ENCODE measurements around the gene EID3. TPM values are rescaled to one million over a fixed set of nuclear protein-coding genes. Genes with fewer than 3 reads are reported as not detected.

The EID3 gene
- total and polyA plus RNA-seq, 9 of the 15 experiments (the other 6 are each of a cell fraction or from before 2014, with no cell fraction given), result 0.07 to 3.5 (median 0.42) TPM

- BruUV-seq (replicated peaks), result no TSS peak
- H4K20me1 ChIP-seq (replicated peaks; ENCODE audit: control insufficient read depth, insufficient read depth, low read length), result no peaks in the 10 kb centered on the region
- CTCF ChIA-PET (ENCODE audit: low intra/inter-chr PET ratio), result interaction anchor here (0.6 kb wide), 1 partner anchor 128 kb away, joined by 3 read pairs; no protein-coding TSS in a partner anchor
Observed at GRCh38 chr12:104334581-104334980, 31.0 kb downstream of the EID3 start.

More at GRCh38 chr12:104334581-104334980, 31.0 kb downstream of the EID3 start:
- DNase-seq (ENCODE audit: extremely low read depth in 1 of 4, low spot score in 3 of 4), result no peak
- Histone ChIP-seq H2AFZ (ENCODE audit: low read depth, low read length) (no peak overlapping the region), H3K4me2 (ENCODE audit: insufficient read depth, low read length) (no peak overlapping the region), H3K27ac (ENCODE audit: extremely low read depth, low read depth, low read length) (no peak overlapping the region), H3K4me3 (no peak overlapping the region), H3K79me2 (ENCODE audit: control insufficient read depth, insufficient read depth, low read length) (no peaks in the 10 kb centered on the region), H3K4me1 (replicated peaks in 1 of 2; ENCODE audit: control insufficient read depth in 2 of 2, insufficient read depth in 2 of 2, low read length in 2 of 2) (no peaks in the 10 kb centered on the region), H3K9me1 (ENCODE audit: control insufficient read depth, insufficient read depth, low read length) (no peaks in the 10 kb centered on the region), H3K36me3 (ENCODE audit: control insufficient read depth, insufficient read depth, low read length) (peaks cover 81% of the 10 kb centered on the region), H3K9me3 (replicated peaks; ENCODE audit: control insufficient read depth, insufficient read depth, low read depth, low read length) (no peaks in the 10 kb centered on the region), H3K27me3 (ENCODE audit: control insufficient read depth in 2 of 2, insufficient read depth in 2 of 2, low read length in 2 of 2) (no peaks in the 10 kb centered on the region), H3K9ac (ENCODE audit: insufficient read depth in 1 of 2, low read depth in 2 of 2, low read length in 2 of 2) (no peak overlapping the region)
- POLR2A ChIA-PET, result interaction anchor here (0.6 kb wide), 1 partner anchor 29 kb away, joined by 3 read pairs; no protein-coding TSS in a partner anchor
- intact Hi-C loops (cut with micrococcal nuclease), result no loop called here
- no peak for ATAC-seq
- no peak for FAIRE-seq
- 95% methylated on average over 8 of the region's 8 CpGs for WGBS (ENCODE audit: insufficient coverage, low coverage, missing lambda C conversion rate)
- in situ Hi-C loops (cut with MboI), result no loop called here
- no peak for TF ChIP-seq CC2D1A (IDR thresholded peaks at IDR 0.05)
- no peak for TF ChIP-seq LEF1 (IDR thresholded peaks at IDR 0.05)
- TF ChIP-seq CEBPZ (IDR thresholded peaks at IDR 0.05; ENCODE audit: borderline replicate concordance, low read depth, low read length), result no peak
- TF ChIP-seq ZNF277 (CRISPR knock-in tag; IDR thresholded peaks at IDR 0.05; ENCODE audit: borderline replicate concordance), result no peak
- no peak for TF ChIP-seq MLLT1 (IDR thresholded peaks at IDR 0.05)
- no peak for TF ChIP-seq ZNF263 (CRISPR knock-in tag; IDR thresholded peaks at IDR 0.05; ENCODE audit: borderline replicate concordance)
- no peak for TF ChIP-seq TGIF2 (CRISPR knock-in tag; IDR thresholded peaks at IDR 0.05)
- TF ChIP-seq ZNF280A (IDR thresholded peaks at IDR 0.05; ENCODE audit: low read depth, partially characterized antibody), result no peak
- no peak for TF ChIP-seq MCM3 (IDR thresholded peaks at IDR 0.05)
- TF ChIP-seq E4F1 (CRISPR knock-in tag; IDR thresholded peaks at IDR 0.05; ENCODE audit: borderline replicate concordance), result no peak
